CD14-positive monocyte (primary cell): ENCODE measurements around the gene FANCC. TPM values are rescaled to one million over a fixed set of nuclear protein-coding genes. Genes with fewer than 3 reads are reported as not detected.

Experiments used
- DNase-seq, 3 donors: peaks; one replicate each; pipeline ENCODE4 v3.0.0-alpha.2; 2011 to 2022
- H2AFZ ChIP-seq: 2 replicates; pipeline ENCODE4 v1.6.0; 2012; ENCODE audit warnings: mild to moderate bottlenecking, low read depth, low read length, inconsistent platforms; ENCODE audit not compliant: insufficient read depth, poor library complexity, severe bottlenecking
- H3K27ac ChIP-seq, 2 donors: 1 replicate in 1 of 2; 2 replicates in 1 of 2; pipeline ENCODE4 v1.5.1; 2012 to 2013; ENCODE audit warnings: low read length in 2 of 2, control low read depth in 1 of 2, inconsistent platforms in 1 of 2, low read depth in 1 of 2, mild to moderate bottlenecking in 1 of 2
- H3K27me3 ChIP-seq, 2 donors: one replicate each; pipeline versions ENCODE4 v1.6.0 to v1.6.1; 2011 to 2013; ENCODE audit warnings: low read length in 2 of 2; ENCODE audit not compliant: control insufficient read depth in 2 of 2, insufficient read depth in 2 of 2
- H3K36me3 ChIP-seq, 2 donors: replicated peaks in 1 of 2; 1 replicate in 1 of 2; 2 replicates in 1 of 2; pipeline versions ENCODE4 v1.5.1 to v1.6.1; 2012 to 2013; ENCODE audit warnings: low read length in 2 of 2, control low read depth in 1 of 2, inconsistent platforms in 1 of 2, mild to moderate bottlenecking in 1 of 2; ENCODE audit not compliant: insufficient read depth in 2 of 2, control insufficient read depth in 1 of 2
- H3K4me1 ChIP-seq, 2 donors: 1 replicate in 1 of 2; 2 replicates in 1 of 2; pipeline versions ENCODE4 v1.5.1 to v1.6.1; 2012 to 2013; ENCODE audit warnings: low read length in 2 of 2, control low read depth in 1 of 2, inconsistent platforms in 1 of 2, mild to moderate bottlenecking in 1 of 2, moderate library complexity in 1 of 2; ENCODE audit not compliant: insufficient read depth in 2 of 2, control insufficient read depth in 1 of 2
- H3K4me2 ChIP-seq: replicated peaks from 2 replicates; pipeline ENCODE3; 2012; ENCODE audit warnings: low read length, moderate library complexity, mild to moderate bottlenecking; ENCODE audit not compliant: poor library complexity, severe bottlenecking; ENCODE audit errors: extremely low read depth
- H3K4me3 ChIP-seq, 3 experiments: fragments of 200-600 bp in 1 of 3; sonication (generic) in 1 of 3; replicated peaks in 1 of 3; 1 replicate in 2 of 3; 2 replicates in 1 of 3; pipeline ENCODE4 v1.5.1; 2011 to 2013; ENCODE audit warnings: low read length in 3 of 3, mild to moderate bottlenecking in 3 of 3, control low read depth in 2 of 3, low read depth in 2 of 3, inconsistent platforms in 1 of 3, moderate library complexity in 1 of 3
- H3K79me2 ChIP-seq: 2 replicates; pipeline ENCODE4 v1.6.0; 2012; ENCODE audit warnings: mild to moderate bottlenecking, control low read depth, inconsistent platforms, low read length, moderate library complexity; ENCODE audit not compliant: insufficient read depth
- H3K9ac ChIP-seq: 2 replicates; pipeline ENCODE4 v1.6.0; 2017; ENCODE audit warnings: low read length, mild to moderate bottlenecking; ENCODE audit not compliant: insufficient read depth, poor library complexity, severe bottlenecking
- H3K9me3 ChIP-seq, 2 donors: replicated peaks in 1 of 2; 1 replicate in 1 of 2; 2 replicates in 1 of 2; pipeline versions ENCODE4 v1.5.1 to v1.6.1; 2012 to 2013; ENCODE audit warnings: low read length in 2 of 2, control low read depth in 1 of 2; ENCODE audit not compliant: control insufficient read depth in 1 of 2, insufficient read depth in 1 of 2
- H4K20me1 ChIP-seq: 2 replicates; pipeline ENCODE4 v1.6.0; 2012; ENCODE audit warnings: mild to moderate bottlenecking, low read length, control low read depth, moderate library complexity; ENCODE audit not compliant: insufficient read depth
- H3K27ac Mint-ChIP-seq, 7 donors: one replicate each; pipeline ENCODE4 v1.8.0; 2020; ENCODE audit warnings: mild to moderate bottlenecking in 7 of 7, mixed read lengths in 7 of 7, moderate library complexity in 6 of 7, inconsistent platforms in 2 of 7
- H3K27me3 Mint-ChIP-seq, 3 donors: one replicate each; pipeline ENCODE4 v1.8.0; 2021 to 2022; ENCODE audit warnings: low read depth in 3 of 3, mild to moderate bottlenecking in 3 of 3, mixed read lengths in 3 of 3, moderate library complexity in 3 of 3, inconsistent platforms in 1 of 3
- H3K36me3 Mint-ChIP-seq, 2 donors: one replicate each; pipeline ENCODE4 v1.8.0; 2020; ENCODE audit warnings: mixed read lengths in 2 of 2, inconsistent platforms in 1 of 2, mild to moderate bottlenecking in 1 of 2
- H3K4me1 Mint-ChIP-seq: one replicate; pipeline ENCODE4 v1.8.0; 2020; ENCODE audit warnings: mild to moderate bottlenecking, mixed read lengths
- H3K4me3 Mint-ChIP-seq, 2 donors: one replicate each; pipeline ENCODE4 v1.8.0; 2020; ENCODE audit warnings: mild to moderate bottlenecking in 2 of 2, mixed read lengths in 2 of 2, moderate library complexity in 1 of 2
- H3K9me3 Mint-ChIP-seq, 7 donors: one replicate each; pipeline ENCODE4 v1.8.0; 2020 to 2022; ENCODE audit warnings: mixed read lengths in 7 of 7, mild to moderate bottlenecking in 6 of 7, moderate library complexity in 6 of 7, inconsistent platforms in 2 of 7
- CTCF ChIP-seq: fragments of 200-600 bp; IDR thresholded peaks from one replicate; pipeline ENCODE4 v1.8.0; 2022; ENCODE audit warnings: antibody characterized with exemption, mild to moderate bottlenecking
- WGBS: methylation state at CpG from one replicate; pipeline ENCODE4 v1.1.5; 2013; ENCODE audit warnings: missing lambda C conversion rate; ENCODE audit not compliant: insufficient coverage; 5-methylcytosine and 5-hydroxymethylcytosine counted together
- intact Hi-C, 2 donors: fragments of 100-400 bp; cut with micrococcal nuclease; formaldehyde crosslinking; loops; one replicate each; pipeline versions ENCODE4 v1.15.0 to v1.15.1; 2023
- polyA plus RNA-seq, 3 donors: library from polyadenylated mRNA; depleted of rRNA in 1 of 3; unstranded in 2 of 3; stranded (reverse) in 1 of 3; fragments of 300-500 nt in 2 of 3; fragments of >200 nt in 1 of 3; fragmentation: Illumina TruSeq in 2 of 3; gene quantifications; 1 replicate in 2 of 3; 2 replicates in 1 of 3; pipeline ENCODE4 v1.2.3, GENCODE V29; 2012 to 2021

FANCC gene
- polyA plus RNA-seq, 3 donors, result 1.2 to 2.2 (median 1.5) TPM

GRCh38 chr9:95065224-95065623, 252.3 kb downstream of the FANCC start:
- Histone ChIP-seq H3K36me3 (no peaks in the 10 kb centered on the region), H3K9me3 (no peaks in the 10 kb centered on the region), H3K27me3 (no peaks in the 10 kb centered on the region), H2AFZ (no peak overlapping the region), H3K27ac (no peak overlapping the region), H3K79me2 (no peaks in the 10 kb centered on the region), H3K9ac (no peak overlapping the region), H3K4me3 (no peak overlapping the region), H4K20me1 (no peaks in the 10 kb centered on the region), H3K4me2 (no peak overlapping the region), H3K4me1 (no peaks in the 10 kb centered on the region)
- WGBS, result 96% methylated on average over 10 of the region's 11 CpGs
- DNase-seq, result no peak
- Mint-ChIP-seq H3K4me1 (no peaks in the 10 kb centered on the region), H3K27me3 (peaks cover 0 to 2% (median 2%) of the 10 kb centered on the region in 3 donors), H3K36me3 (peaks cover 13 to 17% of the 10 kb centered on the region in 2 donors), H3K9me3 (no peaks in the 10 kb centered on the region), H3K4me3 (no peak overlapping the region), H3K27ac (no peak overlapping the region)
- intact Hi-C loops, result no loop called here
- no peak for TF ChIP-seq CTCF

GRCh38 chr9:95063300-95063699, 254.2 kb downstream of the FANCC start:
- peaks cover 12 to 15% of the 10 kb centered on the region in 2 donors for H3K36me3 Mint-ChIP-seq
- H3K4me1 Mint-ChIP-seq, result no peaks in the 10 kb centered on the region
- no peak for TF ChIP-seq CTCF
- H3K27ac ChIP-seq, result no peak overlapping the region
- H3K27me3 Mint-ChIP-seq, result peaks cover 0 to 2% (median 2%) of the 10 kb centered on the region in 3 donors
- H3K4me2 ChIP-seq, result no peak overlapping the region
- no peak overlapping the region for H3K4me3 Mint-ChIP-seq
- H2AFZ ChIP-seq, result no peak overlapping the region
- intact Hi-C loops, result no loop called here
- no peak overlapping the region for H3K27ac Mint-ChIP-seq
- no peaks in the 10 kb centered on the region for H4K20me1 ChIP-seq
- DNase-seq, result no peak
- WGBS, result 91% methylated on average over 10 of the region's 10 CpGs
- H3K9ac ChIP-seq, result no peak overlapping the region
- H3K4me1 ChIP-seq, result no peaks in the 10 kb centered on the region
- H3K4me3 ChIP-seq, result no peak overlapping the region
- no peaks in the 10 kb centered on the region for H3K27me3 ChIP-seq
- H3K36me3 ChIP-seq, result no peaks in the 10 kb centered on the region
- H3K79me2 ChIP-seq, result no peaks in the 10 kb centered on the region
- H3K9me3 ChIP-seq, result no peaks in the 10 kb centered on the region
- no peaks in the 10 kb centered on the region for H3K9me3 Mint-ChIP-seq
